ENCODE data around the gene PHF2. TPM values are rescaled to one million over a fixed set of nuclear protein-coding genes. Genes with fewer than 3 reads are reported as not detected.

Gene PHF2
- total RNA-seq, 2 experiments from 2014 or later = 16.0 to 16.2 TPM

GRCh38 chr9:93579711-93580516 is 3.5 kb downstream of the PHF2 start:
- Mint-ChIP-seq H3K4me3 (no peak overlapping the region), H3K4me1 (ENCODE audit: low read depth) (peaks cover 46% of the 10 kb centered on the region), H3K9me3 (peaks cover 16% of the 10 kb centered on the region), H3K36me3 (peaks cover 9% of the 10 kb centered on the region), H3K27me3 (no peaks in the 10 kb centered on the region), H3K27ac (no peak overlapping the region)
- no peak for DNase-seq
- ChIA-PET CTCF (interaction anchor here (1.1 kb wide), 1 partner anchor 13 kb away, joined by 3 read pairs; no protein-coding TSS in a partner anchor), POLR2A (no interaction called here)
- intact Hi-C loops (cut with micrococcal nuclease) = loop anchor here (5.0 kb wide), 1 partner anchor 32 kb away; no protein-coding TSS in a partner anchor

- ChIA-PET CTCF (interaction anchor here (1.1 kb wide), 1 partner anchor 14 kb away, joined by 3 read pairs; no protein-coding TSS in a partner anchor), POLR2A (no interaction called here)
- peaks cover 17% of the 10 kb centered on the region for H3K9me3 Mint-ChIP-seq
- peaks cover 9% of the 10 kb centered on the region for H3K36me3 Mint-ChIP-seq
- H3K4me1 Mint-ChIP-seq (ENCODE audit: low read depth) = peaks cover 43% of the 10 kb centered on the region
- intact Hi-C loops (cut with micrococcal nuclease) = no loop called here
- DNase-seq = no peak
- H3K4me3 Mint-ChIP-seq = no peak overlapping the region
- no peaks in the 10 kb centered on the region for H3K27me3 Mint-ChIP-seq
- H3K27ac Mint-ChIP-seq = no peak overlapping the region
Observed at GRCh38 chr9:93580654-93581380, 4.4 kb downstream of the PHF2 start.

- no peak overlapping the region for H3K4me3 Mint-ChIP-seq
- POLR2A ChIA-PET = interaction anchor here (1.5 kb wide), 1 partner anchor 16 kb away, joined by 6 read pairs; no protein-coding TSS in a partner anchor
Observed at GRCh38 chr9:93582115-93582514, 5.7 kb downstream of the PHF2 start.

GRCh38 chr9:93582550-93582949 is 6.2 kb downstream of the PHF2 start:
- POLR2A ChIA-PET = interaction anchor here (1.5 kb wide), 1 partner anchor 16 kb away, joined by 6 read pairs; no protein-coding TSS in a partner anchor
- H3K27ac Mint-ChIP-seq = no peak overlapping the region
- peaks cover 8% of the 10 kb centered on the region for H3K36me3 Mint-ChIP-seq
- intact Hi-C loops (cut with micrococcal nuclease) = no loop called here
- H3K4me3 Mint-ChIP-seq = no peak overlapping the region
- H3K4me1 Mint-ChIP-seq (ENCODE audit: low read depth) = peaks cover 54% of the 10 kb centered on the region
- H3K27me3 Mint-ChIP-seq = no peaks in the 10 kb centered on the region
- H3K9me3 Mint-ChIP-seq = peaks cover 17% of the 10 kb centered on the region
- CTCF ChIA-PET = interaction anchor here (1.4 kb wide), 1 partner anchor 17 kb away, joined by 3 read pairs; no protein-coding TSS in a partner anchor
- DNase-seq = no peak

More at GRCh38 chr9:93582115-93582514, 5.7 kb downstream of the PHF2 start:
- intact Hi-C loops (cut with micrococcal nuclease) = no loop called here
- Mint-ChIP-seq H3K36me3 (peaks cover 9% of the 10 kb centered on the region), H3K27me3 (no peaks in the 10 kb centered on the region), H3K9me3 (peaks cover 17% of the 10 kb centered on the region), H3K4me1 (ENCODE audit: low read depth) (peaks cover 51% of the 10 kb centered on the region), H3K27ac (no peak overlapping the region)
- CTCF ChIA-PET = interaction anchor here (1.4 kb wide), 1 partner anchor 16 kb away, joined by 3 read pairs; no protein-coding TSS in a partner anchor
- DNase-seq = no peak

GRCh38 chr9:93585259-93585658 is 8.9 kb downstream of the PHF2 start:
- POLR2A ChIA-PET = no interaction called here
- Mint-ChIP-seq H3K4me1 (ENCODE audit: low read depth) (peaks cover 53% of the 10 kb centered on the region), H3K4me3 (no peak overlapping the region), H3K9me3 (peaks cover 17% of the 10 kb centered on the region), H3K36me3 (peaks cover 7% of the 10 kb centered on the region), H3K27ac (no peak overlapping the region), H3K27me3 (no peaks in the 10 kb centered on the region)
- CTCF ChIA-PET = no interaction called here
- intact Hi-C loops (cut with micrococcal nuclease) = no loop called here
- DNase-seq = no peak

GRCh38 chr9:93585695-93586094 is 9.3 kb downstream of the PHF2 start:
- ChIA-PET CTCF (no interaction called here), POLR2A (no interaction called here)
- Mint-ChIP-seq H3K36me3 (peaks cover 7% of the 10 kb centered on the region), H3K27me3 (no peaks in the 10 kb centered on the region), H3K4me3 (no peak overlapping the region), H3K4me1 (ENCODE audit: low read depth) (peaks cover 49% of the 10 kb centered on the region), H3K9me3 (peaks cover 17% of the 10 kb centered on the region), H3K27ac (no peak overlapping the region)
- intact Hi-C loops (cut with micrococcal nuclease) = no loop called here
- no peak for DNase-seq

- no peaks in the 10 kb centered on the region for H3K27me3 Mint-ChIP-seq
- intact Hi-C loops (cut with micrococcal nuclease) = no loop called here
- peaks cover 17% of the 10 kb centered on the region for H3K9me3 Mint-ChIP-seq
- POLR2A ChIA-PET = no interaction called here
- no peak overlapping the region for H3K4me3 Mint-ChIP-seq
- CTCF ChIA-PET = no interaction called here
- no peak overlapping the region for H3K27ac Mint-ChIP-seq
- peaks cover 44% of the 10 kb centered on the region for H3K4me1 Mint-ChIP-seq (ENCODE audit: low read depth)
- no peak for DNase-seq
- peaks cover 7% of the 10 kb centered on the region for H3K36me3 Mint-ChIP-seq
Observed at GRCh38 chr9:93586290-93587057, 10.1 kb downstream of the PHF2 start.

GRCh38 chr9:93587284-93587650 is 10.9 kb downstream of the PHF2 start:
- Mint-ChIP-seq H3K4me1 (ENCODE audit: low read depth) (peaks cover 38% of the 10 kb centered on the region), H3K36me3 (peaks cover 7% of the 10 kb centered on the region)

GRCh38 chr9:93587651-93588347 is 11.4 kb downstream of the PHF2 start:
- Mint-ChIP-seq H3K4me1 (ENCODE audit: low read depth) (peaks cover 42% of the 10 kb centered on the region), H3K9me3 (peaks cover 16% of the 10 kb centered on the region), H3K36me3 (peaks cover 7% of the 10 kb centered on the region), H3K27ac (no peak overlapping the region), H3K4me3 (no peak overlapping the region), H3K27me3 (no peaks in the 10 kb centered on the region)
- DNase-seq = no peak
- ChIA-PET CTCF (no interaction called here), POLR2A (no interaction called here)
- intact Hi-C loops (cut with micrococcal nuclease) = no loop called here

More at GRCh38 chr9:93587284-93587650, 10.9 kb downstream of the PHF2 start:
- no peak for DNase-seq
- H3K4me3 Mint-ChIP-seq = no peak overlapping the region
- H3K27ac Mint-ChIP-seq = no peak overlapping the region
- peaks cover 17% of the 10 kb centered on the region for H3K9me3 Mint-ChIP-seq
- POLR2A ChIA-PET = no interaction called here
- H3K27me3 Mint-ChIP-seq = no peaks in the 10 kb centered on the region
- intact Hi-C loops (cut with micrococcal nuclease) = no loop called here
- CTCF ChIA-PET = no interaction called here

- CTCF ChIA-PET = no interaction called here
- no peaks in the 10 kb centered on the region for H3K27me3 Mint-ChIP-seq
- peaks cover 11% of the 10 kb centered on the region for H3K9me3 Mint-ChIP-seq
- no peak overlapping the region for H3K4me3 Mint-ChIP-seq
- DNase-seq = no peak
- POLR2A ChIA-PET = no interaction called here
- peaks cover 44% of the 10 kb centered on the region for H3K4me1 Mint-ChIP-seq (ENCODE audit: low read depth)
- H3K27ac Mint-ChIP-seq = no peak overlapping the region
- intact Hi-C loops (cut with micrococcal nuclease) = no loop called here
- H3K36me3 Mint-ChIP-seq = peaks cover 5% of the 10 kb centered on the region
Observed at GRCh38 chr9:93588641-93589609, 12.5 kb downstream of the PHF2 start.

- CTCF ChIA-PET = no interaction called here
Observed at GRCh38 chr9:93589688-93590087, 13.3 kb downstream of the PHF2 start.

More at GRCh38 chr9:93589688-93590087, 13.3 kb downstream of the PHF2 start:
- POLR2A ChIA-PET = no interaction called here
- no peak for DNase-seq
- intact Hi-C loops (cut with micrococcal nuclease) = no loop called here
- no peak overlapping the region for H3K4me3 Mint-ChIP-seq
- no peaks in the 10 kb centered on the region for H3K36me3 Mint-ChIP-seq
- no peak overlapping the region for H3K27ac Mint-ChIP-seq
- peaks cover 3% of the 10 kb centered on the region for H3K9me3 Mint-ChIP-seq
- peaks cover 40% of the 10 kb centered on the region for H3K4me1 Mint-ChIP-seq (ENCODE audit: low read depth)
- H3K27me3 Mint-ChIP-seq = no peaks in the 10 kb centered on the region

Measured in activated CD4-positive, alpha-beta memory T cell treated with anti-CD3 and anti-CD28 coated beads for 36 hours (primary cell).